ENCODE measurements around the gene SLC37A3. TPM values are rescaled to one million over a fixed set of nuclear protein-coding genes. Genes with fewer than 3 reads are reported as not detected.
A peak's percentile ranks its signal among the peaks of the same experiment; 100 is the strongest.

The SLC37A3 gene
- total RNA-seq, 1 donor from 2014 or later: 35.2 TPM

DNA sequence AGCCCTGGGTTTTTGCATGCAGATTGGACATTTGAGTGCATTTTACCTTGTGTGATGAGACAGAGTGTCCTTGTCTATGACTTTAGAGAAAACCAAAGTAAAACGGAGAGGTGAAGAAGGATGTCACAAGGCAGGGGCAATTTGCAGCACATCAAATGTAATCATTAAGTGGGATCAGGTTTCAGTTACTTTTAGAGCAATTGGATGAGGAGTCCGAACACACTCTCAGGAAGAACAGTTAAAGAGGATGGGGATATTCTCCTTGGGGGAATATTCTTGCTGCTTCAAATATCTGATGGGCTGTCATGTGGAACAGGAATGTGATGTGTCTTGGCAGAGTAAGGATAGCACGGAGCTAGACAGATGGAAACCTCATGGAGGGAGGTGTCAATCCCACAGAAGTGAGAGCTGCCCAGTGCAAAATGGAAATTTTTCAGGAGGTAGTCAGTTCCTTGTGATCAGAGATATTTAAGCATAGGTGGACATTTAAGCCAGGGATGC is 6.3 kb upstream of the SLC37A3 start:
- Histone ChIP-seq H3K27ac (no peak overlapping the region), H3K27me3 (no peaks in the 10 kb centered on the region), H3K4me1 (peaks cover 9% of the 10 kb centered on the region), H3K36me3 (no peaks in the 10 kb centered on the region), H3K9me3 (no peaks in the 10 kb centered on the region), H3K4me3 (peak overlapping the region; percentile 52)
- DNase-seq: no peak
- ATAC-seq: no peak
- TF ChIP-seq, protein P1, sequence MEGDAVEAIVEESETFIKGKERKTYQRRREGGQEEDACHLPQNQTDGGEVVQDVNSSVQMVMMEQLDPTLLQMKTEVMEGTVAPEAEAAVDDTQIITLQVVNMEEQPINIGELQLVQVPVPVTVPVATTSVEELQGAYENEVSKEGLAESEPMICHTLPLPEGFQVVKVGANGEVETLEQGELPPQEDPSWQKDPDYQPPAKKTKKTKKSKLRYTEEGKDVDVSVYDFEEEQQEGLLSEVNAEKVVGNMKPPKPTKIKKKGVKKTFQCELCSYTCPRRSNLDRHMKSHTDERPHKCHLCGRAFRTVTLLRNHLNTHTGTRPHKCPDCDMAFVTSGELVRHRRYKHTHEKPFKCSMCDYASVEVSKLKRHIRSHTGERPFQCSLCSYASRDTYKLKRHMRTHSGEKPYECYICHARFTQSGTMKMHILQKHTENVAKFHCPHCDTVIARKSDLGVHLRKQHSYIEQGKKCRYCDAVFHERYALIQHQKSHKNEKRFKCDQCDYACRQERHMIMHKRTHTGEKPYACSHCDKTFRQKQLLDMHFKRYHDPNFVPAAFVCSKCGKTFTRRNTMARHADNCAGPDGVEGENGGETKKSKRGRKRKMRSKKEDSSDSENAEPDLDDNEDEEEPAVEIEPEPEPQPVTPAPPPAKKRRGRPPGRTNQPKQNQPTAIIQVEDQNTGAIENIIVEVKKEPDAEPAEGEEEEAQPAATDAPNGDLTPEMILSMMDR (IDR thresholded peaks at IDR 0.05): no peak
- intact Hi-C loops (cut with DNase I): no loop called here

DNA sequence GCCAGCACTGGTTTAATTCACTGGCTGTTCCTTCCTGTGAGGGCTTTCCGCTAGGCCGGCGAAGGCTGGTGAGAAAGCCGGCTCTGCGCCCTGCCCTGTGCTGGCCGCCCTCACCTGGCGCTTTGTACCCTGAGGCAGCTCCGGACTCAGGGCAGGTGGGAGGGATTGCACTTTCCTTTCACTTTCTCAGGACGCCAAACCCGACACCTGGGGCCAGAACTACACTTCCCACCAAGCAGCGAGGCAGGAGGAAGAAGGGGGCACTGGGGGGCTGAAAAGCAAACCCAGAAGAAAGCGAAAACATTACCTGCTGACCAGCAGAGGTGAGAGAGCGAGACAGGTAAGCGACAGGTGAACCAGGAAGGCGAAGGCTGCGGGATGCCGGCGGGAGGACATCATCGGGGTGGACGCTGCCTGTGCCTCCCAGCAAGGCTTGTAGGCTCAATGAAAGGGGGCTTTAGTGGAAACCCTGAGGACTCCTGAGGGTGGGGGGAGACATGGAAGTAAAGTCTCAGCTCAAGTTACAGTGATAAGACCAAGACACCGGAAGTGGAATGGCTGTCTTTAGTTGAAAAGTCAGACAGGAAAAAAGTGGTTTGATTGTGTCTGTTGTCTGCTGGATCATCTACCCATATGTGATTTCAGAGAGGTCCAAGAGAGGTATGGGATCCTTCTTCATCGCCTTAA is 5.7 kb upstream of the SLC37A3 start, which contains the start of gene RAB19:
Gene RAB19, plus strand, starts transcription at position 181 of the 687 bp plus-strand sequence. CDS start 3,589 bp downstream, outside the sequence.
- intact Hi-C loops (cut with DNase I): no loop called here
- TF ChIP-seq, protein P1 (IDR thresholded peaks at IDR 0.05): no peak
- Histone ChIP-seq H3K4me1 (peaks cover 9% of the 10 kb centered on the region), H3K4me3 (peak within 1 kb of the TSS; percentile 52), H3K27me3 (no peaks in the 10 kb centered on the region), H3K9me3 (no peaks in the 10 kb centered on the region), H3K27ac (peak within 1 kb of the TSS; percentile 28), H3K36me3 (no peaks in the 10 kb centered on the region)
- DNase-seq (peak; percentile 77), ATAC-seq (peak; percentile 96)

DNA sequence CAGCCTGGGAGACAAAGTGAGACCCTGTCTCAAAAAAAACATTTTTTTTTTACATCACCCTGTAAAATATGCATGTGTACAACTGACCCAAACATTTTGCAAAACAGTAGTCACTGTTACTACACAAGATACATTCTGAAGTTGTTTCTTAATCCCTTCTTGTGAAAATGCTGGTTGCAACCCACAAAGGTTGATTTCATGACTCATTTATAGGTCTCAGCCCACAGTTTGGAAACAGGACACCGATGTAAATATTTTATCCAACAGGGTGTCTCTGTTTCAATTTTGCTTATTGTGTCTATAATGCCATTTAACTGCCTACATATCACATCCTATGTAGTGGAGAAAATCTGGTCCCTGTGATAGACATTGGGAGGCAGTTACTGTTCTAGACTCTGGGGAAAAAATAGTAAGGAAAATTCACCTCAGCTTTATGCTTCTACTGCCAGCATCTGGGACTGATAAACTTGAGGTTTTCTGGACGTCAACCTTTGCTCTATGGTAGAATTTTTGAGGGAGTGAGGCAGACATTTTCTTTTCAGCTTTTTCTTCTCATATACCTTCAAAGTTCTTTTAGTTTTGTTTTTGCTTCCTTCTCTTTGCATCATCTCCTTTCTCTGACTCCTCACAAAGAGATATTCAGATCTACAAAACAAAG is 4.0 kb upstream of the SLC37A3 start:
- TF ChIP-seq, protein P1 (IDR thresholded peaks at IDR 0.05): no peak
- H3K4me3 ChIP-seq: no peak overlapping the region
- intact Hi-C loops (cut with DNase I): no loop called here
- H3K9me3 ChIP-seq: no peaks in the 10 kb centered on the region
- ATAC-seq (no peak), DNase-seq (no peak)
- no peaks in the 10 kb centered on the region for H3K36me3 ChIP-seq
- H3K4me1 ChIP-seq: peaks cover 11% of the 10 kb centered on the region
- no peak overlapping the region for H3K27ac ChIP-seq
- no peaks in the 10 kb centered on the region for H3K27me3 ChIP-seq

DNA sequence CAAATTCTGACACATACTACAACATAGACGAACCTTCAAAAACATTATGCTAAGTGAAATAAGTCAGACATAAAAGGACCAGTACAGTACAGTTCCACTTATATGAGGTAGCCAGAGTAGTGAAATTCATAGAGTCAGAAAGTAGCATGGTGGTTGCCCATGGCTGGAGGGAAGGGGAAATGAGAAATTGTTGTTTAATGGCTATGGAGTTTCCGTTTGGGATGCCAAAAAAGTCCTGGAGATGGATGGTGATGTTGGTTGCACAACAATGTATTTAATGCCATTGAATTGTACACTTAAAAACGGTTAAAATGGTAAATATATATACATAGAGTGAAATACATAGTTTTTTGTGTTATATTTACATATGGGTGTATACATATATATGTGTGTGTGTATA is 2.1 kb upstream of the SLC37A3 start:
- no peaks in the 10 kb centered on the region for H3K9me3 ChIP-seq
- H3K27ac ChIP-seq: no peak overlapping the region
- intact Hi-C loops (cut with DNase I): no loop called here
- no peaks in the 10 kb centered on the region for H3K27me3 ChIP-seq
- H3K4me3 ChIP-seq: no peak overlapping the region
- H3K36me3 ChIP-seq: no peaks in the 10 kb centered on the region
- DNase-seq: no peak
- TF ChIP-seq, protein P1 (IDR thresholded peaks at IDR 0.05): no peak
- peaks cover 25% of the 10 kb centered on the region for H3K4me1 ChIP-seq
- ATAC-seq: no peak

DNA sequence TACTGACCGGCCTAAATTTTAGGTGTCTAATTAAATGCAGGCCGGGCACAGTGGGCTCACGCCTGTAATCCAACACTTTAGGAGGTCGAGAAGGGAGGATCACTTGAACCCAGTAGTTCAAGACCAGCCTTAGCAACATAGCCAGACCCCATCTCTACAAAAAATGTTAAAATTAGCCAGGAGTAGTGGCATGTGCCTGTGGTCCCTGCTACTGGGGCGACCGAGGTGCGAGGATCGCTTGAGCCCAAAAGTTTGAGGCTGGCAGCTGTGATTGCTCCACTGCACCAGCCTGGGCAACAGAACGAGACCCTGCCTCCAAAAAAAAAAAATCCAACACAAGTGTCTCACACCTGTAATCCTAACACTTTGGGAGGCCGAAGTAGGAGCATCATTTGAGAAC is 491 bp upstream of the SLC37A3 start:
- H3K27me3 ChIP-seq: no peaks in the 10 kb centered on the region
- DNase-seq (peak; percentile 59), ATAC-seq (no peak)
- peak overlapping the region; percentile 95 for H3K4me3 ChIP-seq
- H3K4me1 ChIP-seq: peaks cover 23% of the 10 kb centered on the region
- H3K36me3 ChIP-seq: no peaks in the 10 kb centered on the region
- no peaks in the 10 kb centered on the region for H3K9me3 ChIP-seq
- no peak overlapping the region for H3K27ac ChIP-seq
- TF ChIP-seq, protein P1 (IDR thresholded peaks at IDR 0.05): no peak
- intact Hi-C loops (cut with DNase I): no loop called here

Measured in upper lobe of right lung (tissue), 1 donor.